HG03025 (cell line): ENCODE results near the gene FGF14.
"Not testable (repeated sequence)": the region's sequence is repeated elsewhere in the genome, so short reads cannot be mapped to it uniquely, and the experiment has no call there.

ENCODE experiments used
- ATAC-seq: cut with Tn5 transposase; IDR thresholded peaks from one replicate; pipeline ENCODE4 v1.9.1; 2021; ENCODE audit warnings: mild to moderate bottlenecking, moderate library complexity; ENCODE audit not compliant: unreplicated experiment, low FRiP score

FGF14 gene

GRCh38 chr13:102141625-102142472 is 260.0 kb downstream of the FGF14 start:
- ATAC-seq: no peak

- ATAC-seq: no peak
These were observed 262.2 kb downstream of the FGF14 start for GRCh38 chr13:102139626-102140025.

GRCh38 chr13:102138635-102139190 is 263.1 kb downstream of the FGF14 start:
- ATAC-seq: no peak

- not testable (repeated sequence) for ATAC-seq
These were observed 263.9 kb downstream of the FGF14 start for GRCh38 chr13:102137904-102138303.

- ATAC-seq: no peak
These were observed 265.0 kb downstream of the FGF14 start for GRCh38 chr13:102136735-102137296.

- ATAC-seq: no peak
These were observed 269.0 kb downstream of the FGF14 start for GRCh38 chr13:102132777-102133295.

DNA sequence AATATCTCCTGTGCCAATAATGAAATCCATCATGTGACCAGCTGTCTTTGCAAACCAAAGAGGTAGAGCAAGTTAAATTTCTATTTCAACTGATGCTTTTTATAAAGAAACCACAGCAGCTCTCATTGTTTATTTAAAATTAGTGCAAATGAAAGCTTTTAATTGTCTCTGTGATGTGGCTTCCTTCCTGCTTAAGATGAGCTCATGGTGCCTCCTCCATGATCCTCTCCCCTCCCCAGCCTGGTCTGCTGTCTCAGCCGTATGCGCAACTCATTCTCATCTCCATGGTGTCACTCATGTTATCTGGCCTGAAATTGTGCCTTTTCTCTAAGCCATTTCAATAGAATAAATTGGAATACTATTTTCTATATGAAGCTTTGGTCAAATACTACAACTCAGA is 270.6 kb downstream of the FGF14 start:
- ATAC-seq: no peak

- no peak for ATAC-seq
These were observed 273.5 kb downstream of the FGF14 start for GRCh38 chr13:102128216-102128810.

DNA sequence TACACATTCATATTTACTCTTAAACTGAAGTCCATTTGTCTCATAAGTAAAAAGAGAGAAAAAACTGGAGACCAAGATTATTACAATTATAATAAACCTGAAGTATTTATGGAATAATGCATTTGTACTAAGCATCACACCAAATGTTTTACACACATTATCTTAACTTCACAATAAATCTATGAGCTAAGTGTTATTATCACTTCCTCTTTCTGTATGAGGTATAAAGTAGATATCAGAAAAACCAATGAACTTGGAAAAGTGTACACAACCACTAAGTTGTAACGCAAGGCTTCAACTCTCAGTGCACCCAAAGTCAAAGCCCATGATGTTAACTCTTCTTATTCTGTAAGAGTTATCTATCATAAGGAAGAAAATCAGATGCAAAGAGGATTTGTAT is 274.7 kb downstream of the FGF14 start:
- no peak for ATAC-seq

- ATAC-seq: no peak
These were observed 279.7 kb downstream of the FGF14 start for GRCh38 chr13:102122147-102122546.

- ATAC-seq: no peak
These were observed 284.5 kb downstream of the FGF14 start for GRCh38 chr13:102117175-102117831.

DNA sequence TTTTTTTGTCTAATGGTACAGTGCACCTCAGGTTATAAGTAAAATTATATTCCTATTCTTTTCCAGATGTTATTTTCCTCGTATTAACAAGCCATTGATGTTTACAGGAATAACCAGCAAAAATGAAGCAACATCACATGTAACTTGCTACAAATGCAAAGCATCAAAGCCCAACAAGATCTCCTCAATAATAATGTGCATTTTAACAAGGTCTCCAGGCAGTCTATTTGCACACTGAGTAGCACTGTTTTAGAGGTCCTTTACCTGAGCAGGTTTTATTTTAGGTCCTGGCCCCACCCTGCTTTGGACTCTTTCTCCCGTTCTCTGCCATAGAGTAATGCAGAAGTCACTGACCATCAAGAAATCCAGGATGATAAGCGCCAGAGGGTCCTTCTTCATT is 298.4 kb downstream of the FGF14 start:
- ATAC-seq: no peak

DNA sequence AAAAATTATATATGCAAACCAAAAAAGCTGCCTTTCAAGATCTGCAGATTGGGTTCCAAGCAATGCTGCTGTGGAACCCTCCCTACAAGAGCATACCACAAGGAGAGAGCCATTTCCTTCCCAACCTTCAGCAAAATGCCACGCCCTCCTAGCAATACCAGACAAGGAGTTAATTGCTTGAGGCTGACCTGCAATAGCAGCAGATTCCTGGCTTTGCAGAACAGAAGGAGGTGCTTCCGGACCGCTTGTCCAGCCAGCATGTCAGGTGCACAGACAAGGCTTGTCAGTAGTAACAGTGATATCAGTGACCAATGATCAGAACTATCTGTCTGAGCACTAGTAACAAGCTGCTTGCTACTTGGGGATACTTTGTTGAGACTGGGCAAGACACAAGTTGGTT is 301.6 kb downstream of the FGF14 start:
- ATAC-seq: no peak

GRCh38 chr13:102097708-102098107 is 304.1 kb downstream of the FGF14 start:
- ATAC-seq: no peak

DNA sequence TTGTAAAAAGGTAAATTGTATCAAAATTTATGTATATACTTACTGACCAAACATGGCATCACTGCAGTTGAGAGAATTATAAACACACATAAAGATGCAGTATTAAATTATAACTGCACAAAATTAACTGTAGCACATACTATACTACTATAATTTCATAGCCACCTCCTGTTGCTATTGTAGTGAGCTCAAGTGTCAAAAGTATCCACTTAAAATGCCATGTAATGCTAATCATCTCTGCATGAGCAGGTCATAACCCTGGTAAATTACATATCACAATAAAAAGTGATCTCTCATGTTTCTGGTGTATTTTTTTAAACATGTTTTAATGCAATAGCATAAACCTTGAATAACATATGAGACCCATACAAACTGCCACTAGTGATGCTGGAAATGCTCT is 308.6 kb downstream of the FGF14 start:
- ATAC-seq: not testable (repeated sequence)

DNA sequence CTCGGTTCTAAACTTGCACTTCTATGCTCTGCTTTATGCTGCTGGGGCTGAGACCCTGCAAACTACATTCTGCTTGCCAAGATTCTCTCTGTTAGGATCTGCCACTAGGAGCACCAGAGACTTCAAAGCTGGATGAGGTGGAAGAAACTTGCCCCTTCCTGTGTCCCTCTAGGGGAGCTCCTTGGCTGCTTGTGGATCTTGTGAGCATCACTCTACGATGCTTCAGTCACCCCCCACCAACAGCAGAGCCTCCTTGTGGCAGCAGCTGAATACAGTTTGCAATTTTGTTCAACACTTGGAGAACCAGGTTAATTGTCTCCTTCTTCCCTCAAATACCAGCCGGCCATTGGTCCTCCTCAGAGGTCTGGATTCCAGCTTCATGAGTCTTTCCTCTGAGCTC is 310.6 kb downstream of the FGF14 start:
- ATAC-seq: no peak

DNA sequence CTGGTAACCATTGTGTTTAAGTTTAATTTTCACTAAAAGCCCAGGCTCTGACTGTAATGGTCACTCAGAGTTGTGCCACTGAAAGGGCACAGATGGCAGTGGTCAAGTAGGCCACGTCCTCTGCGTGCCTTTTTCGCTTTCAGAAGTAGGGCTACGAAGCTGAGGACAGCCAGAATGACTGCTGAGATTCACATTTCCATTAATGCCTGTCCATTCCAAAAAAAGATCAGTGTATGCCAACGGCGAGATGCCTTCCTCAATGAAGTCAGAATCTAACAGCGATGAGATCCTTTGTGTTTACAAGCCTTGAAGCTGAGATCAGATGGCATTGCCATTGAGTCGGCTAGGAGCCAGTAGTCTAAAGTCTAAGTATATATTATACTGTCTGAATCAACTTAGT is 311.3 kb downstream of the FGF14 start:
- ATAC-seq: no peak

DNA sequence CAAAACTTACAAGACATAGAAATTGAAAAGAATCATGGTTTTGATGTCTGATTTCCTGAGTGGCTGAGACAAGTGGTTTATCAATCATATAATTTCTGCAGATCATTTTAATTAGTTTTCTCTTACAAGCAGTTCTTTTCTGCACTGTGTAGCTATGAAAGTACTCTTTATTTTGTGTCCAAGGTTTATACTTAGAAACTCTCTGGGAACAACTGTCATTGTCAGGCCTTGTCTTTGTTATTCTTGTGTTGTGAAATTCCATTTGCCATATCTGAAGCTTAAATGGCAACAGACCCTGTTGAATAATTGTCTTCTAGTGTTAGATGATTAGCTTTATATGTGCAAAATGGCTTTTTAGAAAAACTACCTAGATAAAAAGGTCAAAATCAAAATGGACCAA is 312.1 kb downstream of the FGF14 start:
- no peak for ATAC-seq

DNA sequence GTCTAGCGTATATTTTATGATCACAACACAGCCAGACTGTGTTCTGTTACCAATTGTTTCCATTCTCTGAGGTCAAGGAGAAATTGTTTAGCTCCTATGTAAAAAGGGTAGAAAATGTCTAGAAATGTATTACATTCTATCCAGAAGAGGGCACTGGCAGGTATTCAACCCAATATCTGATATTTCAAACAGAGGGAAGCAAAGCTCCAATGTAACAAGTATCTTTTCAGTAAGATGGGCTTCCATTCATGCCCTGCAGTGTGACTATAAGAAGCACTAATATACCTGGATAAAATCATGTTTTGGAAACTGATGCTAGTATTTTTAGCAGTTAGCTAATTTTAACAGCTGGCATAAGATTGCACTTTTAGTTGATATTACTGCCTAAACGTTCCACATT is 312.7 kb downstream of the FGF14 start:
- no peak for ATAC-seq

GRCh38 chr13:102073251-102073650 is 328.6 kb downstream of the FGF14 start:
- ATAC-seq: no peak

GRCh38 chr13:102071711-102072110 is 330.1 kb downstream of the FGF14 start:
- no peak for ATAC-seq
